T-helper 1 cell treated with Interleukin-12 subunit alpha and Interleukin-12 subunit beta and Interleukin-4 antibody, amounts not matched to agents 30 ng/mL and 1 ng/mL, for 36 hours (primary cell): Measurements from ENCODE around the gene TMEM107. TPM values are rescaled to one million over a fixed set of nuclear protein-coding genes. Genes with fewer than 3 reads are reported as not detected.

ENCODE experiments used
- total RNA-seq: library from RNA; stranded (reverse); gene quantifications from 2 replicates; pipeline ENCODE4 v1.2.3, GENCODE V29; 2022

The TMEM107 gene
- total RNA-seq, 1 donor from 2014 or later, result 22.9 TPM

Other genes with a start within 250 kb of the TMEM107 start
- 9.1 and 9.8 TPM in 2 replicates for gene KCNAB3, start 246.5 kb downstream of the TMEM107 start, total RNA-seq
- 194 and 203 TPM in 2 replicates for gene TRAPPC1, start 244.4 kb downstream of the TMEM107 start, total RNA-seq
- 40.5 and 47.0 TPM in 2 replicates for gene CNTROB, start 244.2 kb downstream of the TMEM107 start, total RNA-seq
- not detected in 2 replicates for gene GUCY2D, start 173.8 kb downstream of the TMEM107 start, total RNA-seq
- gene ALOX15B, start 137.3 kb downstream of the TMEM107 start, total RNA-seq, result not detected in 2 replicates
- gene ALOX12B, start 88.7 kb downstream of the TMEM107 start, total RNA-seq, result 0.29 TPM in 1 of 2 replicates, not detected in the other
- gene ALOXE3, start 57.9 kb downstream of the TMEM107 start, total RNA-seq, result not detected in 2 replicates
- gene HES7, start 52.3 kb downstream of the TMEM107 start, total RNA-seq, result 0.12 and 1.2 TPM in 2 replicates
- gene PER1, start 24.0 kb downstream of the TMEM107 start, total RNA-seq, result 33.5 and 34.8 TPM in 2 replicates
- 80.1 and 84.3 TPM in 2 replicates for gene VAMP2, start 13.4 kb downstream of the TMEM107 start, total RNA-seq
- 12.9 and 13.0 TPM in 2 replicates for gene BORCS6, start 13.8 kb upstream of the TMEM107 start, total RNA-seq
- 105 and 110 TPM in 2 replicates for gene AURKB, start 34.2 kb upstream of the TMEM107 start, total RNA-seq
- 92.3 and 99.2 TPM in 2 replicates for gene CTC1, start 71.7 kb upstream of the TMEM107 start, total RNA-seq
- gene PFAS, start 72.9 kb upstream of the TMEM107 start, total RNA-seq, result 74.6 and 75.3 TPM in 2 replicates
- gene RANGRF, start 112.3 kb upstream of the TMEM107 start, total RNA-seq, result 45.5 and 49.9 TPM in 2 replicates
- 8.9 and 10.3 TPM in 2 replicates for gene SLC25A35, start 119.0 kb upstream of the TMEM107 start, total RNA-seq
- not detected in 2 replicates for gene ARHGEF15, start 133.9 kb upstream of the TMEM107 start, total RNA-seq
- gene ODF4, start 163.5 kb upstream of the TMEM107 start, total RNA-seq, result not detected in 2 replicates
- gene RPL26, start 206.8 kb upstream of the TMEM107 start, total RNA-seq, result 1,712 and 1,733 TPM in 2 replicates
- 0.07 TPM in 1 of 2 replicates, not detected in the other for gene RNF222, start 221.4 kb upstream of the TMEM107 start, total RNA-seq